IPS DF 4.7 (cell line): Measurements from ENCODE around the gene ATP5PB.

Experiments
- DNase-seq: peaks from one replicate; pipeline ENCODE4 v3.0.0-alpha.2; 2013; ENCODE audit warnings: low spot score; ENCODE audit errors: extremely low read depth

The ATP5PB gene

GRCh38 chr1:111446967-111447892, 2.0 kb upstream of the ATP5PB start:
- DNase-seq: no peak

GRCh38 chr1:111448482-111448917, 764 bp upstream of the ATP5PB start:
- DNase-seq: no peak

- no peak for DNase-seq
Measured at GRCh38 chr1:111449703-111450017, 396 bp downstream of the ATP5PB start.

- DNase-seq: no peak
Measured at GRCh38 chr1:111450185-111450584, 921 bp downstream of the ATP5PB start.

- no peak for DNase-seq
Measured at GRCh38 chr1:111452581-111452980, 3.3 kb downstream of the ATP5PB start.

GRCh38 chr1:111453706-111454105, 4.4 kb downstream of the ATP5PB start:
- DNase-seq: no peak

- DNase-seq: no peak
Measured at GRCh38 chr1:111454859-111455641, 5.8 kb downstream of the ATP5PB start.

GRCh38 chr1:111455642-111456031, 6.4 kb downstream of the ATP5PB start:
- DNase-seq: no peak

GRCh38 chr1:111461765-111462164, 12.5 kb downstream of the ATP5PB start:
- DNase-seq: no peak

- no peak for DNase-seq
Measured at GRCh38 chr1:111462370-111463028, 13.2 kb downstream of the ATP5PB start.

GRCh38 chr1:111463029-111463683, 13.9 kb downstream of the ATP5PB start:
- no peak for DNase-seq

GRCh38 chr1:111465754-111466153, 16.5 kb downstream of the ATP5PB start:
- DNase-seq: no peak

- DNase-seq: no peak
Measured at GRCh38 chr1:111466480-111466879, 17.2 kb downstream of the ATP5PB start.

- no peak for DNase-seq
Measured at GRCh38 chr1:111467865-111468716, 18.8 kb downstream of the ATP5PB start.

- no peak for DNase-seq
Measured at GRCh38 chr1:111468717-111469100, 19.4 kb downstream of the ATP5PB start.

GRCh38 chr1:111469539-111469938, 20.3 kb downstream of the ATP5PB start:
- DNase-seq: no peak

GRCh38 chr1:111470596-111470995, 21.3 kb downstream of the ATP5PB start:
- DNase-seq: no peak

GRCh38 chr1:111471012-111471411, 21.7 kb downstream of the ATP5PB start:
- no peak for DNase-seq

GRCh38 chr1:111471538-111471937, 22.3 kb downstream of the ATP5PB start:
- no peak for DNase-seq

GRCh38 chr1:111474106-111474505, 24.8 kb downstream of the ATP5PB start:
- no peak for DNase-seq

- no peak for DNase-seq
Measured at GRCh38 chr1:111474521-111474920, 25.3 kb downstream of the ATP5PB start.
